ENCODE results near the gene ABCB11. TPM values are rescaled to one million over a fixed set of nuclear protein-coding genes. Genes with fewer than 3 reads are reported as not detected.

The ABCB11 gene
- total RNA-seq, 3 donors from 2014 or later (not counting 1 experiment from before 2014, with no cell fraction given), result 0.07 to 0.48 (median 0.07) TPM

DNA sequence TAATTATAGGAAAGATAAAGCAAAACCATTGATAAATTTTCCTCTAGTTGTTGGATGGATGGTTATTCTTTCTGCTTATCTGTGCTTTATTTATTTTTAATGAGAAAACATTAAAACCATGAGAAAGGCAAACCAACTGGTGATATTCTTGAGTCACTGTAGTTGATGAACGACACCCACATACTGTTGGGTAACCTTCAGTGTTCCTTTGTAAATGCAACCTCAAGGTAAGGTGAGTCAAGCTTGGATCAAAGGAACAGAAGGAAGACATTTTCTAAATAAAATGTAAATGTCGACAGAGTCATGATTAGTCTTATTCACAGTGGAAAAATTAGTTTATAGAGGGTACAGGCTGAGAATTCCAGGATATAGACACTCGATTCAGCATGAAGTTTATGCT lies 12.7 kb downstream of the ABCB11 start:
- H3K27ac Mint-ChIP-seq, result no peak overlapping the region
- Histone ChIP-seq H3K27me3 (ENCODE audit: control insufficient read depth, insufficient read depth, low read length) (no peaks in the 10 kb centered on the region), H3K4me1 (ENCODE audit: control insufficient read depth, insufficient read depth, low read length) (no peaks in the 10 kb centered on the region), H3K27ac (ENCODE audit: low read length) (no peak overlapping the region), H3K9me3 (ENCODE audit: control insufficient read depth, insufficient read depth, low read length) (no peaks in the 10 kb centered on the region), H3K4me3 (ENCODE audit: low read length) (no peak overlapping the region), H3K36me3 (ENCODE audit: control insufficient read depth, insufficient read depth, low read length) (no peaks in the 10 kb centered on the region)
- DNase-seq (no peak), ATAC-seq (no peak)
- H3K4me1 Mint-ChIP-seq, result peaks cover 0 to 13% of the 10 kb centered on the region in 2 donors
- no peak overlapping the region for H3K4me3 Mint-ChIP-seq
- peaks cover 0 to 4% of the 10 kb centered on the region in 2 donors for H3K9me3 Mint-ChIP-seq
- intact Hi-C loops (cut with micrococcal nuclease), result no loop called here
- H3K36me3 Mint-ChIP-seq, result no peaks in the 10 kb centered on the region
- TF ChIP-seq, protein P1, sequence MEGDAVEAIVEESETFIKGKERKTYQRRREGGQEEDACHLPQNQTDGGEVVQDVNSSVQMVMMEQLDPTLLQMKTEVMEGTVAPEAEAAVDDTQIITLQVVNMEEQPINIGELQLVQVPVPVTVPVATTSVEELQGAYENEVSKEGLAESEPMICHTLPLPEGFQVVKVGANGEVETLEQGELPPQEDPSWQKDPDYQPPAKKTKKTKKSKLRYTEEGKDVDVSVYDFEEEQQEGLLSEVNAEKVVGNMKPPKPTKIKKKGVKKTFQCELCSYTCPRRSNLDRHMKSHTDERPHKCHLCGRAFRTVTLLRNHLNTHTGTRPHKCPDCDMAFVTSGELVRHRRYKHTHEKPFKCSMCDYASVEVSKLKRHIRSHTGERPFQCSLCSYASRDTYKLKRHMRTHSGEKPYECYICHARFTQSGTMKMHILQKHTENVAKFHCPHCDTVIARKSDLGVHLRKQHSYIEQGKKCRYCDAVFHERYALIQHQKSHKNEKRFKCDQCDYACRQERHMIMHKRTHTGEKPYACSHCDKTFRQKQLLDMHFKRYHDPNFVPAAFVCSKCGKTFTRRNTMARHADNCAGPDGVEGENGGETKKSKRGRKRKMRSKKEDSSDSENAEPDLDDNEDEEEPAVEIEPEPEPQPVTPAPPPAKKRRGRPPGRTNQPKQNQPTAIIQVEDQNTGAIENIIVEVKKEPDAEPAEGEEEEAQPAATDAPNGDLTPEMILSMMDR (IDR thresholded peaks at IDR 0.05), result no peak
- WGBS (ENCODE audit: insufficient coverage), result 90% methylated on average over 2 of the region's 3 CpGs
- H3K27me3 Mint-ChIP-seq (ENCODE audit: low read depth in 2 of 2), result peaks cover 7 to 9% of the 10 kb centered on the region in 2 donors

DNA sequence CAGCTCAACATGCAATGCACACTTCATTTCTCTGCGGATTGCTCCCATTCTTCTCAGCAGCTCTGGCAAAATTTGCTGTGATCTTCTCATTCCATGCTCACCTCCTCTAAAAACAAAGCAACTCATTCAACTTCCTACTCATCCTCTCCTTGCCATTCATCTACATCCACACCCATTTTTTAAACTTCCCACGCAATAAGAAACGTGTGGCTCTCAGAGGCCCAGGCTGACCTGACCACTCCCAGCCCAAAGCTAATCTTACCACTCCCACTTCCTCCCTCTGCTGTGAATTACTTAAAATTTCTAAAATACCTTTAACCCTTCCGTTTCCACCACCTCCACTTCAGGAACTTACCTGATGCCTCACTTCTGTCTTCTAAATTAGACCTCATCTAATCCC lies 15.2 kb downstream of the ABCB11 start:
- ATAC-seq, result no peak
- Histone ChIP-seq H3K4me1 (ENCODE audit: control insufficient read depth, insufficient read depth, low read length) (no peaks in the 10 kb centered on the region), H3K9me3 (ENCODE audit: control insufficient read depth, insufficient read depth, low read length) (no peaks in the 10 kb centered on the region), H3K27ac (ENCODE audit: low read length) (no peak overlapping the region), H3K27me3 (ENCODE audit: control insufficient read depth, insufficient read depth, low read length) (no peaks in the 10 kb centered on the region), H3K4me3 (ENCODE audit: low read length) (no peak overlapping the region), H3K36me3 (ENCODE audit: control insufficient read depth, insufficient read depth, low read length) (no peaks in the 10 kb centered on the region)
- DNase-seq, result no peak
- Mint-ChIP-seq H3K27me3 (ENCODE audit: low read depth in 2 of 2) (peaks cover 7 to 9% of the 10 kb centered on the region in 2 donors), H3K9me3 (peaks cover 0 to 4% of the 10 kb centered on the region in 2 donors), H3K4me1 (peaks cover 0 to 13% of the 10 kb centered on the region in 2 donors), H3K27ac (no peak overlapping the region), H3K4me3 (no peak overlapping the region), H3K36me3 (no peaks in the 10 kb centered on the region)
- intact Hi-C loops (cut with micrococcal nuclease), result no loop called here
- TF ChIP-seq, protein P1 (IDR thresholded peaks at IDR 0.05), result no peak
- WGBS (ENCODE audit: insufficient coverage), result 67% methylated on average over 4 of the region's 4 CpGs

- no peak for DNase-seq
- Histone ChIP-seq H3K4me1 (ENCODE audit: control insufficient read depth, insufficient read depth, low read length) (no peaks in the 10 kb centered on the region), H3K9me3 (ENCODE audit: control insufficient read depth, insufficient read depth, low read length) (no peaks in the 10 kb centered on the region), H3K4me3 (ENCODE audit: low read length) (no peak overlapping the region), H3K36me3 (ENCODE audit: control insufficient read depth, insufficient read depth, low read length) (no peaks in the 10 kb centered on the region), H3K27me3 (ENCODE audit: control insufficient read depth, insufficient read depth, low read length) (no peaks in the 10 kb centered on the region), H3K27ac (ENCODE audit: low read length) (no peak overlapping the region)
- H3K27me3 Mint-ChIP-seq (ENCODE audit: low read depth in 2 of 2), result peaks cover 7 to 9% of the 10 kb centered on the region in 2 donors
- H3K4me3 Mint-ChIP-seq, result no peak overlapping the region
- intact Hi-C loops (cut with micrococcal nuclease), result no loop called here
- H3K36me3 Mint-ChIP-seq, result no peaks in the 10 kb centered on the region
- no peak overlapping the region for H3K27ac Mint-ChIP-seq
- 86% methylated on average over 3 of the region's 3 CpGs for WGBS (ENCODE audit: insufficient coverage)
- H3K4me1 Mint-ChIP-seq, result peaks cover 0 to 13% of the 10 kb centered on the region in 2 donors
- ATAC-seq, result no peak
- TF ChIP-seq, protein P1 (IDR thresholded peaks at IDR 0.05), result no peak
- peaks cover 0 to 4% of the 10 kb centered on the region in 2 donors for H3K9me3 Mint-ChIP-seq
Observed at GRCh38 chr2:169014780-169015179, 16.3 kb downstream of the ABCB11 start.

DNA sequence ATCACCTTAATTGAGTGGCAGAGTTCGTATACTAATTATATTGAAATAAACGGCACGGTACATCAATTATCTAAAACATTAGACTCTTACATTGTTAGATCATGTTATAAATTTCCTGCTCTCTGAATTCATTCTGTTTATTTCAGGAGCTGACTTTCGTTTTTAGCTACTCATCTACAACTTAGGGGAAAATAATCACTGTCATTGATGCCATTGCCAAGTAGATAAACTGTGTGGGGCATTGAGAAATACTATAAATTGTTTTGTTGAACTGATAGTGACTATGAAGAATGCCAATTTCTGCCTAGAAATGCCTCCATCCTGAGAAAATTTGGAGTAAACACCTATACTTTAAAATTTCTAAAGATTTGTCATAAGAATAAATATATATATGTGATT lies 17.5 kb downstream of the ABCB11 start:
- H3K27ac Mint-ChIP-seq, result no peak overlapping the region
- TF ChIP-seq, protein P1 (IDR thresholded peaks at IDR 0.05), result no peak
- no peaks in the 10 kb centered on the region for H3K36me3 ChIP-seq (ENCODE audit: control insufficient read depth, insufficient read depth, low read length)

More for the DNA sequence above, 17.5 kb downstream of the ABCB11 start:
- H3K4me3 Mint-ChIP-seq, result no peak overlapping the region
- H3K4me3 ChIP-seq (ENCODE audit: low read length), result no peak overlapping the region
- no peaks in the 10 kb centered on the region for H3K9me3 ChIP-seq (ENCODE audit: control insufficient read depth, insufficient read depth, low read length)
- peaks cover 0 to 4% of the 10 kb centered on the region in 2 donors for H3K9me3 Mint-ChIP-seq
- H3K4me1 Mint-ChIP-seq, result peaks cover 0 to 13% of the 10 kb centered on the region in 2 donors
- ATAC-seq (no peak), DNase-seq (no peak)
- no peaks in the 10 kb centered on the region for H3K4me1 ChIP-seq (ENCODE audit: control insufficient read depth, insufficient read depth, low read length)
- H3K27me3 Mint-ChIP-seq (ENCODE audit: low read depth in 2 of 2), result peaks cover 5 to 7% of the 10 kb centered on the region in 2 donors
- WGBS (ENCODE audit: insufficient coverage), result 96% methylated on average over 3 of the region's 4 CpGs
- no peak overlapping the region for H3K27ac ChIP-seq (ENCODE audit: low read length)
- intact Hi-C loops (cut with micrococcal nuclease), result no loop called here
- H3K36me3 Mint-ChIP-seq, result no peaks in the 10 kb centered on the region
- H3K27me3 ChIP-seq (ENCODE audit: control insufficient read depth, insufficient read depth, low read length), result no peaks in the 10 kb centered on the region
